Gastroesophageal sphincter (tissue), 3 donors: ENCODE results near the gene ALG12.

ENCODE experiments used
- CTCF ChIP-seq, 4 experiments: fragments of 200-600 bp in 2 of 4; fragments of 450-650 bp in 2 of 4; sonication (generic) in 1 of 4; IDR thresholded peaks; one replicate each; pipeline ENCODE4 v1.5.1; 2017 to 2019; ENCODE audit warnings: antibody characterized with exemption in 4 of 4, mild to moderate bottlenecking in 2 of 4, moderate library complexity in 2 of 4
- POLR2A ChIP-seq, 2 donors: fragments of 450-650 bp; IDR thresholded peaks; one replicate each; pipeline ENCODE4 v1.6.1; 2017; ENCODE audit warnings: antibody characterized with exemption in 2 of 2, mild to moderate bottlenecking in 2 of 2, moderate library complexity in 1 of 2
- POLR2AphosphoS5 ChIP-seq: sonication (generic); formaldehyde crosslinking; IDR thresholded peaks from one replicate; pipeline ENCODE4 v1.6.1; 2017; ENCODE audit warnings: antibody characterized with exemption

GRCh38 chr22:49918911-49919881 lies 958 bp upstream of the ALG12 start:
- TF ChIP-seq POLR2AphosphoS5 = no peak
- TF ChIP-seq CTCF (IDR thresholded peaks at IDR 0.05) = no peak
- no peak for TF ChIP-seq POLR2A (IDR thresholded peaks at IDR 0.05)
